GM23338 (cell line): ENCODE results near the gene NEK6.

Source experiments
- CREB1 ChIP-seq: fragments of 250-450 bp; sonication (Bioruptor Pico); IDR thresholded peaks from 2 replicates; pipeline ENCODE4 v1.5.0; 2020; ENCODE audit warnings: low read depth, mild to moderate bottlenecking, moderate library complexity
- CTCF ChIP-seq, 2 experiments: fragments of 200-600 bp in 1 of 2; sonication (generic) in 1 of 2; conservative IDR thresholded peaks; 2 replicates each; pipeline versions ENCODE4 v1.5.1 to v1.6.1; 2016 to 2017; ENCODE audit warnings: antibody characterized with exemption in 2 of 2, low read depth in 2 of 2, mild to moderate bottlenecking in 2 of 2, moderate library complexity in 1 of 2
- EZH2 ChIP-seq: fragments of 200-600 bp; sonication (generic); IDR thresholded peaks from one replicate; pipeline ENCODE4 v1.8.0; 2017; ENCODE audit warnings: antibody characterized with exemption, mild to moderate bottlenecking, low read depth; ENCODE audit not compliant: unreplicated experiment
- EZH2phosphoT487 ChIP-seq: fragments of 200-600 bp; sonication (generic); IDR thresholded peaks from one replicate; pipeline ENCODE4 v1.8.1; 2018; ENCODE audit warnings: antibody characterized with exemption; ENCODE audit not compliant: unreplicated experiment
- JUNB ChIP-seq: IDR thresholded peaks from one replicate; pipeline ENCODE4 v1.6.1; 2016; ENCODE audit warnings: antibody characterized with exemption; ENCODE audit not compliant: unreplicated experiment
- NANOG ChIP-seq: IDR thresholded peaks from 2 replicates; pipeline ENCODE4 v1.6.1; 2016; ENCODE audit warnings: antibody characterized with exemption, borderline replicate concordance
- POLR2AphosphoS5 ChIP-seq: IDR thresholded peaks from 2 replicates; pipeline ENCODE4 v1.6.1; 2016; ENCODE audit warnings: antibody characterized with exemption, low read depth
- STAT1 ChIP-seq: IDR thresholded peaks from one replicate; pipeline ENCODE4 v1.6.1; 2016; ENCODE audit warnings: antibody characterized with exemption; ENCODE audit not compliant: unreplicated experiment
- ZNF114 ChIP-seq: fragments of 250-450 bp; sonication (Bioruptor Pico); IDR thresholded peaks from 2 replicates; pipeline ENCODE4 v1.5.0; 2020; ENCODE audit warnings: mild to moderate bottlenecking, moderate library complexity
- ZNF331 ChIP-seq: fragments of 250-450 bp; sonication (Bioruptor Pico); IDR thresholded peaks from 2 replicates; pipeline ENCODE4 v1.5.0; 2020; ENCODE audit warnings: low read depth, mild to moderate bottlenecking, moderate library complexity
- ZNF462 ChIP-seq: fragments of 250-450 bp; sonication (Bioruptor Pico); IDR thresholded peaks from 2 replicates; pipeline ENCODE4 v1.5.0; 2020; ENCODE audit warnings: mild to moderate bottlenecking, moderate library complexity
- TF ChIP-seq, protein P1 (sequence below): IDR thresholded peaks from one replicate; pipeline ENCODE4 v1.6.1; 2018; ENCODE audit warnings: antibody characterized with exemption; ENCODE audit not compliant: unreplicated experiment

GRCh38 chr9:124330011-124330697 is 72.4 kb downstream of the NEK6 start:
- TF ChIP-seq CTCF (conservative IDR thresholded peaks at IDR 0.05; ENCODE audit: low read depth in 2 of 2) (no peak), EZH2 (no peak), CREB1 (CRISPR knock-in tag) (no peak), ZNF331 (CRISPR knock-in tag) (no peak), STAT1 (no peak), EZH2phosphoT487 (no peak), JUNB (no peak), POLR2AphosphoS5 (no peak), NANOG (no peak), ZNF462 (CRISPR knock-in tag) (no peak), ZNF114 (CRISPR knock-in tag) (no peak)
- TF ChIP-seq, protein P1, sequence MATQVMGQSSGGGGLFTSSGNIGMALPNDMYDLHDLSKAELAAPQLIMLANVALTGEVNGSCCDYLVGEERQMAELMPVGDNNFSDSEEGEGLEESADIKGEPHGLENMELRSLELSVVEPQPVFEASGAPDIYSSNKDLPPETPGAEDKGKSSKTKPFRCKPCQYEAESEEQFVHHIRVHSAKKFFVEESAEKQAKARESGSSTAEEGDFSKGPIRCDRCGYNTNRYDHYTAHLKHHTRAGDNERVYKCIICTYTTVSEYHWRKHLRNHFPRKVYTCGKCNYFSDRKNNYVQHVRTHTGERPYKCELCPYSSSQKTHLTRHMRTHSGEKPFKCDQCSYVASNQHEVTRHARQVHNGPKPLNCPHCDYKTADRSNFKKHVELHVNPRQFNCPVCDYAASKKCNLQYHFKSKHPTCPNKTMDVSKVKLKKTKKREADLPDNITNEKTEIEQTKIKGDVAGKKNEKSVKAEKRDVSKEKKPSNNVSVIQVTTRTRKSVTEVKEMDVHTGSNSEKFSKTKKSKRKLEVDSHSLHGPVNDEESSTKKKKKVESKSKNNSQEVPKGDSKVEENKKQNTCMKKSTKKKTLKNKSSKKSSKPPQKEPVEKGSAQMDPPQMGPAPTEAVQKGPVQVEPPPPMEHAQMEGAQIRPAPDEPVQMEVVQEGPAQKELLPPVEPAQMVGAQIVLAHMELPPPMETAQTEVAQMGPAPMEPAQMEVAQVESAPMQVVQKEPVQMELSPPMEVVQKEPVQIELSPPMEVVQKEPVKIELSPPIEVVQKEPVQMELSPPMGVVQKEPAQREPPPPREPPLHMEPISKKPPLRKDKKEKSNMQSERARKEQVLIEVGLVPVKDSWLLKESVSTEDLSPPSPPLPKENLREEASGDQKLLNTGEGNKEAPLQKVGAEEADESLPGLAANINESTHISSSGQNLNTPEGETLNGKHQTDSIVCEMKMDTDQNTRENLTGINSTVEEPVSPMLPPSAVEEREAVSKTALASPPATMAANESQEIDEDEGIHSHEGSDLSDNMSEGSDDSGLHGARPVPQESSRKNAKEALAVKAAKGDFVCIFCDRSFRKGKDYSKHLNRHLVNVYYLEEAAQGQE, result no peak
